ENCODE measurements around the gene ADRM1. TPM values are rescaled to one million over a fixed set of nuclear protein-coding genes. Genes with fewer than 3 reads are reported as not detected.

The ADRM1 gene
- total RNA-seq, 1 experiment from 2014 or later = 160 TPM

GRCh38 chr20:62330576-62331317 lies 27.9 kb downstream of the ADRM1 start:
- Mint-ChIP-seq H3K9me3 (0 out of 2 replicates have a peak, but pooled peaks cover 4% of the 10 kb centered on the region), H3K27ac (no peak overlapping the region), H3K36me3 (peaks cover 34% of the 10 kb centered on the region), H3K4me1 (no peaks in the 10 kb centered on the region), H3K27me3 (ENCODE audit: low read depth) (no peaks in the 10 kb centered on the region), H3K4me3 (no peak overlapping the region)
- ChIA-PET CTCF (interaction anchor here (0.6 kb wide), 1 partner anchor 97 kb away, joined by 6 read pairs; the partner anchor contains the start of gene RBBP8NL), POLR2A (no interaction called here)
- no peak for ATAC-seq
- DNase-seq (ENCODE audit: low spot score) = no peak
- no peak for TF ChIP-seq ELF4 (CRISPR knock-in tag; IDR thresholded peaks at IDR 0.05; ENCODE audit: low read depth)
- TF ChIP-seq FOXP1 (CRISPR knock-in tag; IDR thresholded peaks at IDR 0.05; ENCODE audit: borderline replicate concordance) = peak; percentile 45; the same call in 1 of the 2 replicates
- TF ChIP-seq, protein P1, sequence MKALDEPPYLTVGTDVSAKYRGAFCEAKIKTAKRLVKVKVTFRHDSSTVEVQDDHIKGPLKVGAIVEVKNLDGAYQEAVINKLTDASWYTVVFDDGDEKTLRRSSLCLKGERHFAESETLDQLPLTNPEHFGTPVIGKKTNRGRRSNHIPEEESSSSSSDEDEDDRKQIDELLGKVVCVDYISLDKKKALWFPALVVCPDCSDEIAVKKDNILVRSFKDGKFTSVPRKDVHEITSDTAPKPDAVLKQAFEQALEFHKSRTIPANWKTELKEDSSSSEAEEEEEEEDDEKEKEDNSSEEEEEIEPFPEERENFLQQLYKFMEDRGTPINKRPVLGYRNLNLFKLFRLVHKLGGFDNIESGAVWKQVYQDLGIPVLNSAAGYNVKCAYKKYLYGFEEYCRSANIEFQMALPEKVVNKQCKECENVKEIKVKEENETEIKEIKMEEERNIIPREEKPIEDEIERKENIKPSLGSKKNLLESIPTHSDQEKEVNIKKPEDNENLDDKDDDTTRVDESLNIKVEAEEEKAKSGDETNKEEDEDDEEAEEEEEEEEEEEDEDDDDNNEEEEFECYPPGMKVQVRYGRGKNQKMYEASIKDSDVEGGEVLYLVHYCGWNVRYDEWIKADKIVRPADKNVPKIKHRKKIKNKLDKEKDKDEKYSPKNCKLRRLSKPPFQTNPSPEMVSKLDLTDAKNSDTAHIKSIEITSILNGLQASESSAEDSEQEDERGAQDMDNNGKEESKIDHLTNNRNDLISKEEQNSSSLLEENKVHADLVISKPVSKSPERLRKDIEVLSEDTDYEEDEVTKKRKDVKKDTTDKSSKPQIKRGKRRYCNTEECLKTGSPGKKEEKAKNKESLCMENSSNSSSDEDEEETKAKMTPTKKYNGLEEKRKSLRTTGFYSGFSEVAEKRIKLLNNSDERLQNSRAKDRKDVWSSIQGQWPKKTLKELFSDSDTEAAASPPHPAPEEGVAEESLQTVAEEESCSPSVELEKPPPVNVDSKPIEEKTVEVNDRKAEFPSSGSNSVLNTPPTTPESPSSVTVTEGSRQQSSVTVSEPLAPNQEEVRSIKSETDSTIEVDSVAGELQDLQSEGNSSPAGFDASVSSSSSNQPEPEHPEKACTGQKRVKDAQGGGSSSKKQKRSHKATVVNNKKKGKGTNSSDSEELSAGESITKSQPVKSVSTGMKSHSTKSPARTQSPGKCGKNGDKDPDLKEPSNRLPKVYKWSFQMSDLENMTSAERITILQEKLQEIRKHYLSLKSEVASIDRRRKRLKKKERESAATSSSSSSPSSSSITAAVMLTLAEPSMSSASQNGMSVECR (CRISPR knock-in tag; IDR thresholded peaks at IDR 0.05; ENCODE audit: borderline replicate concordance) = no peak

GRCh38 chr20:62331347-62331746 lies 28.6 kb downstream of the ADRM1 start:
- ChIA-PET POLR2A (no interaction called here), CTCF (no interaction called here)
- DNase-seq (ENCODE audit: low spot score) (no peak), ATAC-seq (no peak)
- Mint-ChIP-seq H3K4me1 (no peaks in the 10 kb centered on the region), H3K36me3 (peaks cover 28% of the 10 kb centered on the region), H3K9me3 (no peaks in the 10 kb centered on the region), H3K27ac (no peak overlapping the region), H3K27me3 (ENCODE audit: low read depth) (no peaks in the 10 kb centered on the region), H3K4me3 (no peak overlapping the region)
- TF ChIP-seq OVOL2 (CRISPR knock-in tag; IDR thresholded peaks at IDR 0.05; ENCODE audit: borderline replicate concordance) (no peak), ZNF317 (CRISPR knock-in tag; IDR thresholded peaks at IDR 0.05; ENCODE audit: borderline replicate concordance, low read depth) (no peak), PRDM15 (CRISPR knock-in tag; IDR thresholded peaks at IDR 0.05) (no peak), HMGA2 (CRISPR knock-in tag; IDR thresholded peaks at IDR 0.05) (no peak), ZNF512 (CRISPR knock-in tag; IDR thresholded peaks at IDR 0.05; ENCODE audit: borderline replicate concordance) (no peak)

DNA sequence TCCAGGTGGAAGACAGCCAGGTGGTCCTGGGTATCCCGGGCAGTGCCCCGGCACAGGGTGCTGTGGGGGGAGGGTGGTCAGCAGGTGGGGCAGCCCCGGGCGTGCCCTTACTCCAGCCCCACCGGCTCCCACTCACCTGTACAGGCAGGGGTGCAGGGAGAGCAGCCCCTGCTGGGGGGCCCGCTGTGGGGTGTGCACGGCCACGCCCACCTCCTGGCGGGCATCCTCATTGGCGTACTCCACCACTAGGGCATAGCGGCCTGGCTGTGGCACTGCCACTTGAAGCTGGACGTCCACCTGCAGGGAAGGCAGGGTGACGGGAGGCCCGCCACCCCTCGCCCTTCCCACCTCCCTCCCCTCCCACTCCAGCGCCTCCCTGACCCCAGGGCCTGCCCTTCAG lies 29.6 kb downstream of the ADRM1 start:
- no peaks in the 10 kb centered on the region for H3K9me3 Mint-ChIP-seq
- H3K27ac Mint-ChIP-seq = no peak overlapping the region
- CTCF ChIA-PET = no interaction called here
- H3K4me1 Mint-ChIP-seq = no peaks in the 10 kb centered on the region
- POLR2A ChIA-PET = interaction anchor here (0.5 to 0.7 kb wide), 2 partner anchors 60 to 71 kb away, joined by 3 to 4 read pairs; no protein-coding TSS in a partner anchor
- DNase-seq (ENCODE audit: low spot score) (no peak), ATAC-seq (no peak)
- no peak overlapping the region for H3K4me3 Mint-ChIP-seq
- H3K36me3 Mint-ChIP-seq = peaks cover 29% of the 10 kb centered on the region
- no peaks in the 10 kb centered on the region for H3K27me3 Mint-ChIP-seq (ENCODE audit: low read depth)
- TF ChIP-seq SMAD3 (CRISPR knock-in tag; IDR thresholded peaks at IDR 0.05; ENCODE audit: borderline replicate concordance) (no peak), SMAD4 (CRISPR knock-in tag; IDR thresholded peaks at IDR 0.05) (no peak), ZNF263 (CRISPR knock-in tag; IDR thresholded peaks at IDR 0.05; ENCODE audit: low read depth) (no peak), KAT7 (CRISPR knock-in tag; IDR thresholded peaks at IDR 0.05; ENCODE audit: borderline replicate concordance) (no peak), FOXK1 (CRISPR knock-in tag; IDR thresholded peaks at IDR 0.05) (no peak), GABPB1 (CRISPR knock-in tag; IDR thresholded peaks at IDR 0.05) (no peak), TEAD1 (CRISPR knock-in tag; IDR thresholded peaks at IDR 0.05) (no peak)
- TF ChIP-seq, protein P2, sequence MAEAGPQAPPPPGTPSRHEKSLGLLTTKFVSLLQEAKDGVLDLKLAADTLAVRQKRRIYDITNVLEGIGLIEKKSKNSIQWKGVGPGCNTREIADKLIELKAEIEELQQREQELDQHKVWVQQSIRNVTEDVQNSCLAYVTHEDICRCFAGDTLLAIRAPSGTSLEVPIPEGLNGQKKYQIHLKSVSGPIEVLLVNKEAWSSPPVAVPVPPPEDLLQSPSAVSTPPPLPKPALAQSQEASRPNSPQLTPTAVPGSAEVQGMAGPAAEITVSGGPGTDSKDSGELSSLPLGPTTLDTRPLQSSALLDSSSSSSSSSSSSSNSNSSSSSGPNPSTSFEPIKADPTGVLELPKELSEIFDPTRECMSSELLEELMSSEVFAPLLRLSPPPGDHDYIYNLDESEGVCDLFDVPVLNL (CRISPR knock-in tag; IDR thresholded peaks at IDR 0.05; ENCODE audit: borderline replicate concordance, low read depth) = no peak
- TF ChIP-seq, protein P3, sequence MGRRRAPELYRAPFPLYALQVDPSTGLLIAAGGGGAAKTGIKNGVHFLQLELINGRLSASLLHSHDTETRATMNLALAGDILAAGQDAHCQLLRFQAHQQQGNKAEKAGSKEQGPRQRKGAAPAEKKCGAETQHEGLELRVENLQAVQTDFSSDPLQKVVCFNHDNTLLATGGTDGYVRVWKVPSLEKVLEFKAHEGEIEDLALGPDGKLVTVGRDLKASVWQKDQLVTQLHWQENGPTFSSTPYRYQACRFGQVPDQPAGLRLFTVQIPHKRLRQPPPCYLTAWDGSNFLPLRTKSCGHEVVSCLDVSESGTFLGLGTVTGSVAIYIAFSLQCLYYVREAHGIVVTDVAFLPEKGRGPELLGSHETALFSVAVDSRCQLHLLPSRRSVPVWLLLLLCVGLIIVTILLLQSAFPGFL (CRISPR knock-in tag; IDR thresholded peaks at IDR 0.05; ENCODE audit: borderline replicate concordance) = no peak
